K562 (cell line): ENCODE measurements around the gene GSTA4. TPM values are rescaled to one million over a fixed set of nuclear protein-coding genes. Genes with fewer than 3 reads are reported as not detected.
"Not testable (repeated sequence)": the region's sequence is repeated elsewhere in the genome, so short reads cannot be mapped to it uniquely, and the experiment has no call there.

Source experiments
- ATF7 ChIP-seq: fragments of 450-650 bp; IDR thresholded peaks from 2 replicates; pipeline ENCODE4 v1.7.1; 2014; ENCODE audit warnings: mild to moderate bottlenecking, moderate library complexity
- BDP1 ChIP-seq: IDR thresholded peaks from 3 replicates; pipeline ENCODE4 v1.6.1; 2011; ENCODE audit not compliant: insufficient read length, insufficient read depth
- BHLHE40 ChIP-seq: IDR thresholded peaks from 2 replicates; pipeline ENCODE4 v1.6.1; 2011; ENCODE audit warnings: low read length, improper control_type of control experiment
- BRD9 ChIP-seq: fragments of 450-650 bp; IDR thresholded peaks from 2 replicates; pipeline ENCODE4 v1.6.1; 2018; ENCODE audit warnings: low read depth; ENCODE audit not compliant: partially characterized antibody
- CBFA2T2 ChIP-seq: fragments of 450-650 bp; conservative IDR thresholded peaks from 2 replicates; pipeline ENCODE4 v1.6.1; 2017; ENCODE audit warnings: mild to moderate bottlenecking
- CBX3 ChIP-seq, 2 experiments: IDR thresholded peaks; 1 replicate in 1 of 2; 2 replicates in 1 of 2; pipeline ENCODE4 v1.6.1; 2012; ENCODE audit warnings: inconsistent platforms in 2 of 2, low read length in 2 of 2, borderline replicate concordance in 1 of 2, control low read depth in 1 of 2
- CREB1 ChIP-seq, 2 experiments: sonication (generic) in 1 of 2; formaldehyde crosslinking in 1 of 2; IDR thresholded peaks; 2 replicates each; pipeline versions ENCODE4 v1.6.1 to v1.8.0; 2012 to 2022; ENCODE audit warnings: inconsistent platforms in 1 of 2, mild to moderate bottlenecking in 1 of 2, missing genetic modification reagents in 1 of 2, moderate library complexity in 1 of 2
- EHMT2 ChIP-seq: fragments of 450-650 bp; IDR thresholded peaks from 2 replicates; pipeline ENCODE4 v1.6.1; 2018; ENCODE audit warnings: antibody characterized with exemption
- ETV1 ChIP-seq: fragments of 450-650 bp; conservative IDR thresholded peaks from 2 replicates; pipeline ENCODE4 v1.6.1; 2016; ENCODE audit warnings: missing genetic modification characterization, control low read depth, low read depth, missing compliant biosample characterization
- HDAC2 ChIP-seq: fragments of 450-650 bp; IDR thresholded peaks from 2 replicates; pipeline ENCODE4 v1.6.1; 2016; ENCODE audit warnings: mild to moderate bottlenecking
- HOXB6 ChIP-seq: fragments of 250-450 bp; sonication (Bioruptor Pico); IDR thresholded peaks from 2 replicates; pipeline ENCODE4 v1.5.1; 2022; ENCODE audit warnings: mild to moderate bottlenecking, borderline replicate concordance
- MTA1 ChIP-seq: fragments of 450-650 bp; IDR thresholded peaks from 2 replicates; pipeline ENCODE4 v1.6.1; 2017; ENCODE audit warnings: borderline replicate concordance
- MTA2 ChIP-seq: fragments of 450-650 bp; IDR thresholded peaks from 2 replicates; pipeline ENCODE4 v1.6.1; 2016; ENCODE audit warnings: low read depth
- NFATC3 ChIP-seq: fragments of 450-650 bp; IDR thresholded peaks from 2 replicates; pipeline ENCODE4 v1.6.1; 2017; ENCODE audit warnings: mild to moderate bottlenecking
- NUFIP1 ChIP-seq: fragments of 450-650 bp; IDR thresholded peaks from 2 replicates; pipeline ENCODE4 v1.6.1; 2018; ENCODE audit not compliant: partially characterized antibody
- POLR2AphosphoS5 ChIP-seq: IDR thresholded peaks from 2 replicates; pipeline ENCODE4 v1.6.1; 2011; ENCODE audit warnings: mild to moderate bottlenecking, low read depth, low read length, moderate library complexity; ENCODE audit not compliant: control insufficient read depth, insufficient read depth
- POLR3G ChIP-seq: IDR thresholded peaks from 2 replicates; pipeline ENCODE4 v1.6.1; 2011; ENCODE audit not compliant: insufficient read length, insufficient replicate concordance; ENCODE audit errors: extremely low read depth
- SMAD3 ChIP-seq: fragments of 450-650 bp; formaldehyde crosslinking; conservative IDR thresholded peaks from 2 replicates; pipeline ENCODE4 v1.4.0; 2020; ENCODE audit warnings: mild to moderate bottlenecking
- TBP ChIP-seq: optimal IDR thresholded peaks from 2 replicates; pipeline ENCODE3; 2011; ENCODE audit warnings: low read depth, low read length, improper control_type of control experiment
- TRIM24 ChIP-seq, 2 experiments: fragments of 450-650 bp; IDR thresholded peaks; 2 replicates each; pipeline ENCODE4 v1.6.1; 2016
- ZBTB7A ChIP-seq: IDR thresholded peaks from 2 replicates; pipeline ENCODE4 v1.6.1; 2011; ENCODE audit warnings: low read depth, mild to moderate bottlenecking, low read length, moderate library complexity, borderline replicate concordance; ENCODE audit not compliant: control insufficient read depth
- ZKSCAN1 ChIP-seq: fragments of 150-350 bp; IDR thresholded peaks from 2 replicates; pipeline ENCODE4 v1.6.1; 2016; ENCODE audit warnings: low read depth, low read length
- ZNF174 ChIP-seq: fragments of 250-450 bp; sonication (Bioruptor Pico); IDR thresholded peaks from 2 replicates; pipeline ENCODE4 v1.4.0; 2020; ENCODE audit warnings: mild to moderate bottlenecking
- ZNF431 ChIP-seq: sonication (generic); formaldehyde crosslinking; IDR thresholded peaks from 2 replicates; pipeline ENCODE4 v1.8.0; 2022; ENCODE audit warnings: mild to moderate bottlenecking, missing genetic modification reagents
- polyA plus RNA-seq, 8 experiments: library from polyadenylated mRNA; depleted of rRNA in 4 of 8; stranded (reverse) in 5 of 8; unstranded in 3 of 8; fragments of >200 nt; fragmentation: Nextera tagmentation in 2 of 8; fragmentation: Illumina TruSeq in 1 of 8; extraction: Ambion mirVana in 2 of 8; extraction: Trizol in 1 of 8; gene quantifications; 2 replicates each; pipeline versions ENCODE4 v1.2.1 to v1.2.3, GENCODE V29; 2011 to 2014; ENCODE audit warnings: inconsistent platforms in 1 of 8, missing spikeins in 1 of 8
- total RNA-seq, 7 experiments: library from RNA; depleted of rRNA in 6 of 7; stranded (reverse); fragments of >200 nt in 6 of 7; fragmentation: Illumina TruSeq in 2 of 7; extraction: Trizol in 2 of 7; gene quantifications; 2 replicates each; pipeline versions ENCODE4 v1.2.1 to v1.2.3, GENCODE V29; 2011 to 2021; ENCODE audit warnings: low replicate concordance in 1 of 7
- TF ChIP-seq, protein P1 (sequence below), 2 experiments: fragments of 450-650 bp in 1 of 2; IDR thresholded peaks; 2 replicates each; pipeline ENCODE4 v1.6.1; 2011 to 2017; ENCODE audit warnings: low read depth in 2 of 2, antibody characterized with exemption in 1 of 2, borderline replicate concordance in 1 of 2, low read length in 1 of 2, mild to moderate bottlenecking in 1 of 2, mixed read lengths in 1 of 2; ENCODE audit not compliant: control insufficient read depth in 1 of 2

Gene GSTA4
- total and polyA plus RNA-seq, 9 of the 15 experiments (the other 6 are each of a cell fraction or from before 2014, with no cell fraction given) = 0.89 to 4.0 (median 2.0) TPM

DNA sequence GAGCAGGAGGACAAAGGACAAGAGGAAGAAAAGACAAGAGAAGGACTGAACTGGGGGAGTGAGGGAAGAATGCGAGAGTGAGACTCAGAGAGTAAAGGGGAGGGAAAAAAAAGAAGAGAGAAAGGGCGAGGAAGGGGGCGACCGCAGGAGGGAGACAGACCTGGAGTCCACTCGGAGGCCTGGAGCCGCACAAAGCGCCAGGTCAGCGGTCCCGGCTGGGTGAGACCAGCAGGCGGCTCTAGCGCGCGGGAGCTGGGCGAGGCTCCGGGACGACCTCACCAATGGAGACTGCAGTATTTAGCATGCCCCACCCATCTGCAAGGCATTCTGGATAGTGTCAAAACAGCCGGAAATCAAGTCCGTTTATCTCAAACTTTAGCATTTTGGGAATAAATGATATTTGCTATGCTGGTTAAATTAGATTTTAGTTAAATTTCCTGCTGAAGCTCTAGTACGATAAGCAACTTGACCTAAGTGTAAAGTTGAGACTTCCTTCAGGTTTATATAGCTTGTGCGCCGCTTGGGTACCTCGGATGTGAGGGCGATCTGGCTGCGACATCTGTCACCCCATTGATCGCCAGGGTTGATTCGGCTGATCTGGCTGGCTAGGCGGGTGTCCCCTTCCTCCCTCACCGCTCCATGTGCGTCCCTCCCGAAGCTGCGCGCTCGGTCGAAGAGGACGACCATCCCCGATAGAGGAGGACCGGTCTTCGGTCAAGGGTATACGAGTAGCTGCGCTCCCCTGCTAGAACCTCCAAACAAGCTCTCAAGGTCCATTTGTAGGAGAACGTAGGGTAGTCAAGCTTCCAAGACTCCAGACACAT is at the start of gene GSTA4 (continued):
- 0 out of 2 replicates have a peak, but pooled peaks have one; percentile 8 for TF ChIP-seq ZBTB7A
- peak; percentile 84 for TF ChIP-seq SMAD3 (CRISPR knock-in tag)
- TF ChIP-seq HOXB6 (CRISPR knock-in tag) = peak; percentile 61; the same call in 1 of the 2 replicates
- TF ChIP-seq BRD9 = peak; percentile 92
- TF ChIP-seq BHLHE40 = 0 out of 2 replicates have a peak, but pooled peaks have one; percentile 48
- peak; percentile 83 for TF ChIP-seq NUFIP1
- TF ChIP-seq CBX3 (IDR thresholded peaks at IDR 0.05; ENCODE audit: borderline replicate concordance in 1 of 2, low read length in 2 of 2) = peak in 1 of 2 experiments; percentile 66; a peak in 2 of 3 replicates
- peak; percentile 62 for TF ChIP-seq ZKSCAN1
- TF ChIP-seq NFATC3 = 0 out of 2 replicates have a peak, but pooled peaks have one; percentile 26
- TF ChIP-seq HDAC2 = peak; percentile 64
- TF ChIP-seq MTA1 = peak; percentile 73
- peak; percentile 41 for TF ChIP-seq MTA2
- peak; percentile 73 for TF ChIP-seq BDP1
- TF ChIP-seq CREB1 (IDR thresholded peaks at IDR 0.05) = not testable (repeated sequence)
- TF ChIP-seq CREB1 (CRISPR knock-in tag; IDR thresholded peaks at IDR 0.05) = peak; percentile 68
- TF ChIP-seq ETV1 (tag) = peak; percentile 59
- TF ChIP-seq POLR2AphosphoS5 = peak; percentile 39; the same call in 1 of the 2 replicates
- peak; percentile 95 for TF ChIP-seq ATF7
- peak; percentile 72 for TF ChIP-seq EHMT2
- TF ChIP-seq TBP = peak; percentile 97
- TF ChIP-seq ZNF174 (CRISPR knock-in tag) = 0 out of 2 replicates have a peak, but pooled peaks have one; percentile 50
- peak; percentile 85 for TF ChIP-seq ZNF431 (CRISPR knock-in tag)
- TF ChIP-seq CBFA2T2 = 0 out of 2 replicates have a peak, but pooled peaks have one; percentile 27
- TF ChIP-seq POLR3G = peak; percentile 44
- peak in 1 of 2 experiments; percentile 45; a peak in 1 of 4 replicates for TF ChIP-seq TRIM24 (IDR thresholded peaks at IDR 0.05)
- TF ChIP-seq, protein P1, sequence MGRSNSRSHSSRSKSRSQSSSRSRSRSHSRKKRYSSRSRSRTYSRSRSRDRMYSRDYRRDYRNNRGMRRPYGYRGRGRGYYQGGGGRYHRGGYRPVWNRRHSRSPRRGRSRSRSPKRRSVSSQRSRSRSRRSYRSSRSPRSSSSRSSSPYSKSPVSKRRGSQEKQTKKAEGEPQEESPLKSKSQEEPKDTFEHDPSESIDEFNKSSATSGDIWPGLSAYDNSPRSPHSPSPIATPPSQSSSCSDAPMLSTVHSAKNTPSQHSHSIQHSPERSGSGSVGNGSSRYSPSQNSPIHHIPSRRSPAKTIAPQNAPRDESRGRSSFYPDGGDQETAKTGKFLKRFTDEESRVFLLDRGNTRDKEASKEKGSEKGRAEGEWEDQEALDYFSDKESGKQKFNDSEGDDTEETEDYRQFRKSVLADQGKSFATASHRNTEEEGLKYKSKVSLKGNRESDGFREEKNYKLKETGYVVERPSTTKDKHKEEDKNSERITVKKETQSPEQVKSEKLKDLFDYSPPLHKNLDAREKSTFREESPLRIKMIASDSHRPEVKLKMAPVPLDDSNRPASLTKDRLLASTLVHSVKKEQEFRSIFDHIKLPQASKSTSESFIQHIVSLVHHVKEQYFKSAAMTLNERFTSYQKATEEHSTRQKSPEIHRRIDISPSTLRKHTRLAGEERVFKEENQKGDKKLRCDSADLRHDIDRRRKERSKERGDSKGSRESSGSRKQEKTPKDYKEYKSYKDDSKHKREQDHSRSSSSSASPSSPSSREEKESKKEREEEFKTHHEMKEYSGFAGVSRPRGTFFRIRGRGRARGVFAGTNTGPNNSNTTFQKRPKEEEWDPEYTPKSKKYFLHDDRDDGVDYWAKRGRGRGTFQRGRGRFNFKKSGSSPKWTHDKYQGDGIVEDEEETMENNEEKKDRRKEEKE (IDR thresholded peaks at IDR 0.05; ENCODE audit: borderline replicate concordance in 1 of 2, control insufficient read depth in 1 of 2, low read depth in 2 of 2, low read length in 1 of 2) = peak in 1 of 2 experiments; percentile 83; a peak in 1 of 4 replicates
